Adipose tissue (tissue), 3 donors: ENCODE results near the gene RADIL. TPM values are rescaled to one million over a fixed set of nuclear protein-coding genes. Genes with fewer than 3 reads are reported as not detected.

Experiments used
- H3K27ac ChIP-seq: one replicate; pipeline ENCODE4 v1.5.1; 2013; ENCODE audit warnings: low read depth, low read length
- WGBS, 3 donors: extraction: QIAGEN DNeasy Blood & Tissue Kit; methylation state at CpG; one replicate each; pipeline ENCODE4 v1.1.7; 2013; 5-methylcytosine and 5-hydroxymethylcytosine counted together
- polyA plus RNA-seq, 3 donors: library from polyadenylated mRNA; stranded (reverse); fragments of 200-250 nt; gene quantifications; one replicate each; pipeline ENCODE4 v1.2.3, GENCODE V29; 2013
- donor health status: healthy with polysubstance abuse.
- donor health status: Bipolar disorder and iron deficiency.
- donor health status: healthy.

RADIL gene
- polyA plus RNA-seq, 3 donors = 1.9 to 6.2 (median 3.2) TPM

DNA sequence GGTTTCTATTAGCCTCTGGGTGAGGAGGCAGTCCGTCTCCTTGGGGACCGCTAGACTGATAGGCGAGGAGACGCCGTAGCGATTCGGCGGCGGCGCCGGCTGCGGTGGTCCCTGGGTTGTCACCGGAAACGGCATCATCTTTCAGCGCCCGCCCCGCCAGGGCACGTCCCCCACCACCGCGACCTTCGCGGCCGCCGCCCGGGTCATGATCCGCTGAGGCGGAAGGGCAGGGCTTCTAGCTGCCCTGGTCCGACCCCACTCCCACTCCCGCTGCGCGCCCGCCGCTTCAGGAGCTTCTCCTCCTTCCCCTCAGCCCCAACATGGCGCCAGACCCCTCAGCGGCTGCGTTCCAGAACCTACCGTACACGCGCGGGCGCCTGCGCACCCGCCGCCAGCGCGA is 21.8 kb downstream of the RADIL start, which contains the start of gene PAPOLB:
Gene PAPOLB, minus strand, starts transcription at position 358 of the 400 bp plus-strand sequence. Its CDS starts 220 bp downstream, at position 138.
- whole genome bisulfite sequencing, 3 donors = 23 to 32% (median 23%) methylated on average over 44 to 46 of the region's 46 CpGs
- H3K27ac ChIP-seq = no peak within 1 kb of the TSS

DNA sequence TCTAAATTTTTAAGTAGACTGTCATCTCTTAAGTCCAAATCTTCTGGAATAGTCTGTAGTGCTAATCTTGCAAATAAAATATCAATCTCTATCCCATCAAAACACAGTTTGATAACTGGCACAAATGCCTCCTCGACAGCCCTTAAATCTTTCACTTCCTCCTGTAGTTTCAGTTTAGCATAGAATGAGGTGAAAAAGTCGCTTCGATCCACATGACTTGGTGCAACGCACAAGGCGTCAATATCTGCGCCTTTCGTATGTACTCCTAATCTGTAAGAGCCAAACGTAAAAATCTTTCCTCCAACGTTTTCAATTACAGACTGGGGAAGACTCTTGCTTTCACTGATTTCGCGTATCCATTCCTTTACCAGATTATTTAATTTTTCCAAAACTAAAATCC is 22.3 kb downstream of the RADIL start:
- H3K27ac ChIP-seq = no peak overlapping the region
- 86 to 88% (median 87%) methylated on average over 11 of the region's 11 CpGs for WGBS, 3 donors

DNA sequence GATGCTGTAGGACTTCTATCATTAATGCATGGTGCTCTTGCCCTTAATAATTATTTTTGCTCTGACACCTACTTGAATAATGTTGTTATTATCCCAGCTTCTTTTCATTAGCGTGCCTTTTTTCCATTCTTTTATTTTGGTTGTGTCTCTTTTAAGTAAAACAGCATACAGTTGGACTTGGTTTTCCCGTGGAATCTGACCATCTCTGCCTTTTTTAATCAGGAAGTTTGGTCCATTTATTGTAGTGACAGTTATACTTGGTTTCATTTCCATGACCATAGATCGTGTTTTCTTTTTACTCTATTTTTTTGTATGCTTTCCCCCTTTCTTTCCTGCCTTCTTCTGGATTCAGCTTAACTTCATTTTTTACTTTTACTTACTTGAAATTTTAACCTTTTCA is 26.3 kb downstream of the RADIL start:
- 59 to 73% (median 65%) methylated on average over 3 of the region's 3 CpGs for WGBS, 3 donors
- H3K27ac ChIP-seq = no peak overlapping the region

DNA sequence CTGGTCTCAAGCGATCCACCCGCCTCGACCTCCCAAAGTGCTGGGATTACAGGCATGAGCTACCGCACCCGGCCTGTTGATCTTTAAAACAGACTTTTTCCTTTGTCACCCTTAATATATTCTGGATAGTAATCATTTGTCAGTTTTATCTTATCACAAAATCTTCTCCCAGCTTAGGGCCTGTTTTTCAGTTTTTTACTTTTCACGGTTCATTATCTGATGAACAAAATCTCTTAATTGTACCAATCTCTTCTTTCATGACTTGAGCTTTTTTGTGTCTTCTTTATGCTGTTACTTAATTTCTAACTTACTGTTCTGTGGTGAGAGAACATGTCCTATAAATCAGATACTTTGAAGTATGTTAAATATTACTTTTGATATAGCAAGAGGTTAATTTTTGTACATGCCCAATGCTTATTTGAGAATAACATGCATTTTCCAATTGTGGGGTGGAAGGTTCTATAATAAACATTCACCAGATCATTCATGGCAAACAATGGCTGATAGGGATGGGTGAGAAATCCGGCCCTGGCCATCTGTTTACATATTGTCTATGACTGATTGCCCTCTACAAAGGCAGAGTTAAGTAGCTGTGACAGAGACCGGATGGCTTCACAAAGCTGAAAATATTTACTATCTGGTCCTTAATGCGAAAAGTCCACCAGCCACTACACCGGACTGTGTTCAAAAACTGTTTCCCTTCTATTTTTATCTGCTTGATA is 27.0 kb downstream of the RADIL start:
- WGBS, 3 donors = 75 to 84% (median 80%) methylated on average over 10 of the region's 10 CpGs
- H3K27ac ChIP-seq = no peak overlapping the region

DNA sequence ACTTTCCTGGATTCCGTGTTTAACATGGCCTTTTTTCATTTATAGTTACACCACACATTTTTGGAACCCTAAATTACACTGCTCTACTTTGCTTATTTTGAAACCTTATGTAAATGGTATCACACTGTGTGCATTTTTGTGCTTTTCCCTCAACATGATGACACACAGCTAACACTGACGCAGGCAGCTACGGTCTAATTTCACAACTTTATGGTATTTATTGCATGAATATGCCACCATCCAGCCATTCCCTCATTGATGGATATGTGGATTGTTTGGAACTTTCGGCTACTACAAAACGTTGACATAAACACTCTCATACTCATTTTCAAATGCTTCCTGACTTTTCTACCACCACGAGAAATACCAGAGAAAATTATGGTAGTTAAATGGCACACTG is 28.6 kb downstream of the RADIL start:
- WGBS, 3 donors = 79 to 83% (median 83%) methylated on average over 6 of the region's 6 CpGs
- H3K27ac ChIP-seq = no peak overlapping the region

DNA sequence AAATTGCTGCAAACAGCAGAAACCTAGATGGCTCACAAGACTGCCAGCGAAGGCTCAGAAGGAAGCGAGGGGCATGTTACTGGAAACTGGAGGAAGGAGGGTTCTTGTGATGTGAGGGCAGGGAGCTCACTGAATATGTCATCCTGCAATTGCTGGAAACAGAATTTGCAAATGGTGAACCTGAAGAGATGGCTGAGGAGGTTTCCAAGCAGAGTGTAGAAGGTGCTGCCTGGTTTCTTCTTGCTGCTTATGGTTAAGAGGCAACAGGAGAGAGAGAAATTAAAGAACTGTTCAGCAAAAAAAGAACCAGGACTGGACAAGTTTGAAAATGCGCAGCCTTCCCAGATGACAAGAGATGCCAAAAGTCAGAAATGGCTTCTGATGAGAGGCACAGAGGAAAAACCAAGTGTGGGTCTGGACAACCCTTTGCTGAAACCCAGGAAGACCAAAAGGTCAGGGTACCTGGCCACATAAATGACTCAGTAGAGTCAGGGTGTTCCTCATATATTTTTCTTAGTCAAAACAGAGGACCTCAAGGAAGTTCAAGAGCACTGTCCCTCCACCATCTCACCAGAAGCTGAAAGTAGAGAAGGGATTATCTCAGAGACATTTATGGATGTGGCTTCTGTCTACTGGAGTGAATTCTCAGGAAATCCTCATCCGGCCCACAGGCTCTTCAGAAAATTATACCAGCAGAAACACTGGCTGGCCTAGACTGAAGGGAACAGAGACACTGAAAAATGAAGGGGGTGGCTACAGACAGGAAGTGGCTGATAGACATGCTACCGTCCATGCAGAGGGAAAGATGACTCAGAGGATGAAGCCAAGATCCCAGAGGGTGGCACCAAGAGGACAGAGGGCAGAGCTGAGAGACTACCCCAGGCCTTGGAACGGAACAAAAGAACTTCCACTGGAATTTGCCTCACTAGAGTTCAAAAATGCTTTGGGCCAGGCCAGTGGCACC is 31.8 kb downstream of the RADIL start:
- 74 to 85% (median 76%) methylated on average over 6 of the region's 6 CpGs for WGBS, 3 donors
- no peak overlapping the region for H3K27ac ChIP-seq

DNA sequence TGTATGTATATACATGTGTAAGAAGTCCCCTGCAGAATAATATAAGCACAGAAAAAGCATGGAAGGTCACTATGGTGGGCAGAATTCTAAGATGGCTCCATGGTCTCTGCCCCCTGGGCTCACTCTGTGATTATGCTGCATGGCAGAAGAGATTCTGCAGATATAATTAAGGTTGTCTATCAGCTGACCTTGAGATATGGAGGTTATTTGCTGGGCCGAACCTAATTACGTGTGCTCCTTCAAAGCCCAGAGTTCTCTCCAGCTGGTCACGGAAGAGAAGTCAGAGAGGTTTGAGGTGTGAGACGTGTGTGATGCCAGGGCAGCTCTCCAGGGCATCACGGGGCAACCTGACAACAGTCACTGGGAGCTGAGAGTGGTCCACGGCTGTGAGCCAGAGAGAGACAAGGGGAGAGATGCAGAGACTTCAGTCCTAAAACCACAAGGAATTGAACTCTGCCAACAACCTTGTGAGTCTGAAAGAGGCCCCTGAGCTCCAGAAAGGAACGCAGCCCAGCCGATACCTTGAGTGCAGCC is 33.2 kb downstream of the RADIL start:
- WGBS, 3 donors = 76 to 91% (median 87%) methylated on average over 8 of the region's 8 CpGs
- no peak overlapping the region for H3K27ac ChIP-seq

DNA sequence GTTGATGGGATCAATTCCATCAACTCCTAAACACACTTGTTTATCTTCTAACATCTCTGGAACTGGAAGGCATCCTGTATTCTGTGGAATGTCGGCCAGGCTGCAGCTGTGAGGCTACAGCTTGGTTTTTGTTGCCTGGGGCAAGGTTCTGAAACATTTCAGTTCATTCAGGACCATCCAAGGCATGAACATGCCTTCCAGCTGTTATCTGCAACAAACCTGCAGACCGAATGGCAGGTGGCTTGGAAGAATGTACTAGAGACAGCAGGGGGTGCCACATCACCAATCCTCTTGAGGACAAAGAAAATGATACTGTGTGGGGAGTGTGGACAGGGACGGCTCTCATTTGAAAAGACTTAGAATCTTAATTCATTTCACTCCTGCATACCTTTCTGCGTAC is 34.1 kb downstream of the RADIL start:
- H3K27ac ChIP-seq = no peak overlapping the region
- whole genome bisulfite sequencing, 3 donors = 41 to 47% (median 45%) methylated on average over 4 of the region's 4 CpGs

DNA sequence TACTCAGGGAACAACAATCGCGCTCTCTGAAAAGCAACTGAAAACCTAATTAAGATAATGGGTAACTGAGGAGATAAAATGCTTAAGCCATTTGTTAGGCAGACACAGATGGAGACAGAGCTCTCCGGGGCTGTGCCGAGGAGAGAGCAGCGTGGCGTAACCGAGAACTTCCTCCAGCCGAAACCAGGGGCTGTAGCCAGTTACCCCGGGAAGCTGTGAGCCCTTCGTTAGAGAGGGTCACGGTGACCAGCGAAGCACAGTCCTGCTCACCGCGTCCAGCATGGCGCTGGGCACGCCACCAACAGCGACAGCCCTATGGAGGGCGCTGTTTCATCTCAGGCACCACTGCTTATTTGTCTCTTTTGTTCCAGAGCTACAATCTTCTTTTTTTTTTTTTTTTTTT is 37.8 kb downstream of the RADIL start:
- WGBS, 3 donors = 31 to 52% (median 32%) methylated on average over 18 of the region's 18 CpGs
- no peak overlapping the region for H3K27ac ChIP-seq

DNA sequence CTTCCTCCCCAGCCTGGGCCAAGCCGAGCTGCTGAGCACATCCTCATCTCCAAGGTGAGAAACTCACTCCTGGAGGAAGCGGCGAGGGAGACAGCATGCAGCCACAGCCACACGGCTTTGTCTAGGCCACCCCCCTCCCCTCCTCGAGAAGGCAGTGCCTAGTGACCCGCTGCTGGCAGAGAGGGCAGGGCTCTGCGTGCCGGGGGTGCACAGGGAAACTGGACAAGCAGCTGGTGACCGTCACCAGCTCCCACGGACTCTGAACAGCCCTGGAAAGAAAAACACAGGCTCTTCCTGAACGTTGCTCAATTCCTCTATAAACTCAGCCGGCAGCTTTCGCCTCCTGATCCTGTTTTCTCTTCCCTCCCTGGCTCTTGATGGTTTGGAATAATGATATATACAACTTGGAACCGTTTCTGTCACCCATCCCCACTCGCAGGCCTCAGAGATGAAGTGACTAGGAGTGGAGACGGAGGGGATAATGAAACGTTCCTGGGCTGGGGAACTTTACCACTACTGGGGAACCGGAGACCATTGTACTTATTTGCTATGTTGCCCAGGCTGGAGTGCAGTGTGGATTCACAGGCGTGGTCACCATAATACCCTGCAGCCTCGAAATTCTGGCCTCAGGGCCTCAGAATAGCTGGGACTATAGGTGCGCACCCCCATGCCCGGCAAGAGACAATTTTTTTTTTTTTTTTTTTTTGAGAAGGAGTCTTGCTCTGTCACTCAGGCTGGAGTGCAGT is 41.0 kb downstream of the RADIL start:
- 35 to 57% (median 54%) methylated on average over 21 to 22 of the region's 22 CpGs for WGBS, 3 donors
- no peak overlapping the region for H3K27ac ChIP-seq

DNA sequence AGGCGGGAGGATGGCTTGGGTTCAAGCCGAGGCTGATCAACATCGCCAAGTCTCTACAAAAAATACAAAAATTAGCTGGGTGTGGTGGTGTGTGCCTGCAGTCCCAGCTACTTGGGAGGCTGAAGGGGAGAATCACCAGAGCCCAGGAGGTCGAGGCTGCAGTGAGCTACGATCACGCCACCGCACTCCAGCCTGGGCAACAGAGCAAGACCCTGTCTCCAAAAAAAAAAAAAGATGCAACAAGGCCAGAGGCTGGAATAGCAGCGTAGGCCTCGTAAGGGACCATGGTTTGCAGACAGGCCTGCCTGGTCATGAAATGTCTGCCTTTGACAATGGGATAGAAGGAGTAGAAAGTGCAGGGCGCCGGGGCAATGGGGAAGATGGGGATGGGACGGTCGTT is 41.7 kb downstream of the RADIL start:
- 85 to 96% (median 90%) methylated on average over 13 of the region's 13 CpGs for WGBS, 3 donors
- H3K27ac ChIP-seq = no peak overlapping the region

DNA sequence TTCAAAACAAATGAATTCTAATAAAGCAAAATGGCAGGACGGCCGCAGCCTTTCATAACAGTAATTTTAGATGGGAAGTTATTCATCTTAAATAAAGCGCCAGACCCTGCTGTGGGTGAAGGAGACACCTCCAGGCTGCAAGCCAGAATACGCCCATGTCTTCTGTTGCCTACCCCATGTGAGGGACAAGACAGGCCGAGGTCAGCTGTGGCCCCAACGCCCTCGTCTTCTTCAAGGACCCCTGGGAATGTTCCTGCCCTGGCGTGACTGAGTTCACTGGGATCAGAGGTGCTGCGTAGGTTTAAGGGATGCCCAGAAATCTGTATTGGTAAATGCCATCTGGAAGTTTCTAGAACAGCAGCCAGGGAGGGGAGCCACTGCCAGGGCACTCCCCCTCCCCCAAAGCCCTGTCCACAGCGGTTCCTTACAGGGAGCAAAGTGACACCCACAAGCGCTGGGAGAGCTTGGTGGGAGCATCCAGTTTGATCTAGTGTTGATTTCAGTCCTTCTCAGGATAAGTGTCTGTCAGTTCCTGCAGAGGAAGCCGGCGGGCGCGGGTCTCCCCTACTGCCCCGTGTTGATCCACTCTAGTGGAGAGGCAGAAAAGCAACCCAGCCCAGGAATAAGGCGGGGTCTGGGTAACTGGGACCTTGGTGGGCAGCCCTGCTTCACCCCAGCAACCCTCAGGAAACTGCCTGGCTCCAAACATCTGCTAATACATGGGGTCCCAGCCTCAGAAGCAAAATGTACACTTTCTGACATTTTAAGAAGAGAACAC is 42.3 kb downstream of the RADIL start:
- H3K27ac ChIP-seq = no peak overlapping the region
- 90 to 98% (median 92%) methylated on average over 17 of the region's 17 CpGs for WGBS, 3 donors

DNA sequence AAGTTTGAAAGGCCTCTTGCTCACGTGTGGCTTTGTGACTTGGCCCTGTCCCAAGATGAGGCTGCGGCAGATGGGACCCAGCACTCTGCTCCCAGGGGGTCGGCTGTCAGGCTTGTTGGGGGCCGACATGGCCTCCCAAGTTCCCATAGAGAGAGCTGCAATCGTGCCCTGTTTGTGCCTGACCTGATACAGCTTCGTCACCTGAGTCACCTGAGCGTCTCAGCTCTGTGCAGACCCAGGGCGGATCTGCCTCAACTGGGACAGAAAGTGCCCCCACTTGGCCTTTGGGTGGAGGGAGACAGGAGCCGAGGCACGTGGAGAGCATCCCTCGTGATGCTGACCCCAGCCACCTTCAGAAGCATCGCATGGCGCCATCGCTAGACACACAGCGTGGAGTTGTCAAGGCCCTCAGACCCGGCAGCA is 43.4 kb downstream of the RADIL start:
- 85 to 89% (median 88%) methylated on average over 16 of the region's 16 CpGs for WGBS, 3 donors
- H3K27ac ChIP-seq = no peak overlapping the region

DNA sequence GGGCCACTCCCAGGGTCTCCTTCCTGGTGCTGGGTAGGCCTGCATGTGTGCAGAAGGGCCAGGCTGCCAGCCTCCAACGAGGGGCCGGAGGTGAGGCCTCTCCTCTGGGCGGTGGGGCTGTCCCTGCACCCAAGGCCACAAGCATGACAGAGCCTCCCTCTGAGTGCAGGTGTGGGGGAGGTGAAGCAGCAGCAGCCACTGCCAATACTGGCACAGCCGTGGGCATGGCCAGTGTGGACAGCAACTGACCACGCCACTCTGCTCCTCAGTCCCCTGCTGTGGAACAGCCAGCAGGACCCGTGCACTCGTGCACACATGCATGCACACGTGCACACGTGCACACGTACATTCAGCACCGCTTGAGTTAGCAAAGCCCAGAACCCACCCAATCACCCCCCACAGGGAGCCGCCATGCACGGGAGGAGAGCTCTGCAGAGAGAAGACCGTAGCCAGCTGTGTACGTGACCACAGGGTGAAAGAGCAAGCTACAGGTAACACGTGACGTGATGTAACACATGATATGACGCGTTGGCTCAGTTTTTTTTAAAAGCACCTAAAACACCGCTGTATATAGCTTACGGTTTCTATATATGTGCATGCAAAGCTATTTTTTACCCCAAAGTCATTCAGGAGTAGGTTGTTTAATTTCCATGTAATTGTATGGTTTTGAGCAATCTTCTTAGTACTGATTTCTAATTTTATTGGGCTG is 44.7 kb downstream of the RADIL start:
- no peak overlapping the region for H3K27ac ChIP-seq
- WGBS, 3 donors = 79 to 94% (median 92%) methylated on average over 21 of the region's 21 CpGs

DNA sequence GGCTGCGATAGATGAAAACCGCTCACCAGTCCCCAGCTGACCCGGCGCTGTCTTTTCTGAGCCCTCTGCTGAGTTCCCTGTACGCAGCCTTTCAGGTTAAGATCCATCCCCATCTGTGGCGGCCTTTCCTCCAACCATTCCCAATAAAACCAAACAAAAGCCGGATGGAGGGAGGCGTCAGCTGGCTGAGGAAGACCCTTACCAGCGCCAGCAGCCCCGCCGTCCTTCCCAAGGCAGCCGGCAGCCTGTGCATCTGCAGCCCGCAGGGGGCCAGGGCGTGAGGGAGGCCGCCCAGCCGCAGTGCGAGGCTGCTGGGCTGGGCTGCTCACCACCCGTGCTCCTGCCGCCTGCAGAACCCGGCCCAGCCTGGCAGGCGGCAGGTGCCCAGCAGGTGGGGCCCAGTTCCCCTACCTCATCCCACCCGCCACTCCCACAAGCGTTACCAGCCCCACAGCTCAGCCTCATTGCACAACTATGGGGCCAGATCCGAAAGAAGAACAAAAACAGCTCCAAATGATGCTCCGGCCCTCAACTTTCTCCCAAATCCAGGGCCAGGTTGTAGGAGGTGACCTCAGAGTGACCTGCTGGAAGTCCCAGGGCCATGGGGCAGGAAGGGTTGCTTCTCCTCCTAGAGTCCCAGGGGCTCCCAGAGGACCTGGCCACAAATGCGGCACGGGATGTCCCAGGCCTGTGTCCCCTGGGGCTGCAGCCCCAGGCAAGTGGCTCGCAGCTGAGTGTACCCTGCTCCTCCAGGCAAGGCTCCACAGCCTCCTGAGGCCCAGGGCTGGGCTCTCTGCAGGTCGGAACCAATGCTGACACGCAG is 45.5 kb downstream of the RADIL start:
- H3K27ac ChIP-seq = no peak overlapping the region

DNA sequence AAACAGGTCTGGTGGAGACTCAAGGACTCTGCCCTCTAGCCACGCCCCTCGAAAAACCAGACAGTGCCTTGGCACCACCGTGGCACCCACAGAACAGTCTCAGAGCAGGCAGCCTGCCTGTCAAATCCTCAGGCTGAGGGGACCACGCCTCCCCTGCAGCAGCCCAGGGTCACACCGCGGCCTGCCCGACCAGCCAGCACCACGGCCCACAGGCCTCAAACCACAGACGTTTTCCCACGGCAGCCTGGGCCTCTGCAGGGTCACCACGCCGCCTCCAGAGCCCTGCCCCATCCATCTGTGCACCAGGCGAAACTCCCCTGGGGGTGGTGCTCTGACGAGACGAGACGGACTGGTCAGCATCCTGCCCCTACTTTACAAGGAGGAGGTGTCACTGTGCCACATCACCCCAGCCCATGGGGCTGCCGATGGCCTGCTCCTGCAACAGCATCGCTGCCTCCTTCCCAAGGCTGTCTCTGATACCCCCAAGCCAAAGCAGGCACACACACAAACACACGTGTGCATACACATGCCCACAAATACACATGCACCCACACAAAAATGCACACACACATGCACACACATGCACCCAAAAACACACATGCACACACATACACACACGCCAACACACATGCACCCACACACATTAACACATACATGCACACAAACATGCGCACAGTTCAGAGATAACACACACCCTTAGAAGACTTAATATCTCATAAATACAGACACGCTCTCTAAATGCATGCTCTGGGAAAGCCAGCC is 46.3 kb downstream of the RADIL start:
- WGBS, 3 donors = 46 to 74% (median 70%) methylated on average over 21 to 22 of the region's 22 CpGs
- no peak overlapping the region for H3K27ac ChIP-seq

More for the DNA sequence above, 45.5 kb downstream of the RADIL start:
- WGBS, 3 donors = 60 to 78% (median 66%) methylated on average over 28 to 30 of the region's 30 CpGs
